Stimulated activated naive CD8-positive, alpha-beta T cell treated with anti-CD3 and anti-CD28 coated beads, Interleukin-15, Interleukin-2, amounts not matched to agents 100 ng/mL and 50 ng/mL, for 24 hours (primary cell): ENCODE measurements around the gene PDE2A.
"Not testable (repeated sequence)": the region's sequence is repeated elsewhere in the genome, so short reads cannot be mapped to it uniquely, and the experiment has no call there.

Experiments
- H3K27ac Mint-ChIP-seq: one replicate; pipeline ENCODE4 v1.8.0; 2021; ENCODE audit warnings: mild to moderate bottlenecking, mixed read lengths
- H3K27me3 Mint-ChIP-seq: one replicate; pipeline ENCODE4 v1.8.0; 2021; ENCODE audit warnings: mixed read lengths
- H3K36me3 Mint-ChIP-seq: one replicate; pipeline ENCODE4 v1.8.0; 2021; ENCODE audit warnings: low read depth, mixed read lengths
- H3K4me1 Mint-ChIP-seq: one replicate; pipeline ENCODE4 v1.8.0; 2021; ENCODE audit warnings: low read depth, mixed read lengths
- H3K4me3 Mint-ChIP-seq: one replicate; pipeline ENCODE4 v1.8.0; 2021; ENCODE audit warnings: mild to moderate bottlenecking, mixed read lengths
- H3K9me3 Mint-ChIP-seq: one replicate; pipeline ENCODE4 v1.8.0; 2021; ENCODE audit warnings: mixed read lengths

The PDE2A gene

GRCh38 chr11:72574548-72575460 is 99.4 kb downstream of the PDE2A start:
- Mint-ChIP-seq H3K4me1 (peaks cover 4% of the 10 kb centered on the region), H3K27ac (no peak overlapping the region), H3K4me3 (no peak overlapping the region), H3K36me3 (no peaks in the 10 kb centered on the region), H3K9me3 (no peaks in the 10 kb centered on the region), H3K27me3 (peaks cover 10% of the 10 kb centered on the region)

- Mint-ChIP-seq H3K4me1 (peaks cover 4% of the 10 kb centered on the region), H3K27me3 (peaks cover 10% of the 10 kb centered on the region), H3K9me3 (no peaks in the 10 kb centered on the region), H3K36me3 (no peaks in the 10 kb centered on the region), H3K4me3 (no peak overlapping the region), H3K27ac (no peak overlapping the region)
These were observed 100.3 kb downstream of the PDE2A start for GRCh38 chr11:72573855-72574445.

GRCh38 chr11:72573072-72573854 is 101.0 kb downstream of the PDE2A start:
- Mint-ChIP-seq H3K4me3 (no peak overlapping the region), H3K27me3 (peaks cover 10% of the 10 kb centered on the region), H3K4me1 (peaks cover 4% of the 10 kb centered on the region), H3K36me3 (no peaks in the 10 kb centered on the region), H3K9me3 (no peaks in the 10 kb centered on the region), H3K27ac (no peak overlapping the region)

- H3K4me1 Mint-ChIP-seq, H3K36me3 Mint-ChIP-seq, H3K4me3 Mint-ChIP-seq, H3K27ac Mint-ChIP-seq, H3K9me3 Mint-ChIP-seq: not testable (repeated sequence)
- H3K27me3 Mint-ChIP-seq, result peaks cover 10% of the 10 kb centered on the region
These were observed 101.7 kb downstream of the PDE2A start for GRCh38 chr11:72572540-72572939.

- Mint-ChIP-seq H3K9me3 (no peaks in the 10 kb centered on the region), H3K27ac (no peak overlapping the region), H3K4me1 (peaks cover 4% of the 10 kb centered on the region), H3K36me3 (no peaks in the 10 kb centered on the region), H3K27me3 (peaks cover 10% of the 10 kb centered on the region), H3K4me3 (no peak overlapping the region)
These were observed 103.1 kb downstream of the PDE2A start for GRCh38 chr11:72570893-72571661.

- Mint-ChIP-seq H3K4me3 (no peak overlapping the region), H3K27ac (no peak overlapping the region), H3K27me3 (peaks cover 10% of the 10 kb centered on the region), H3K36me3 (no peaks in the 10 kb centered on the region), H3K9me3 (no peaks in the 10 kb centered on the region), H3K4me1 (peaks cover 4% of the 10 kb centered on the region)
These were observed 104.0 kb downstream of the PDE2A start for GRCh38 chr11:72569966-72570892.

GRCh38 chr11:72568861-72569260 is 105.4 kb downstream of the PDE2A start:
- Mint-ChIP-seq H3K9me3 (no peaks in the 10 kb centered on the region), H3K36me3 (no peaks in the 10 kb centered on the region), H3K4me1 (peaks cover 4% of the 10 kb centered on the region), H3K27ac (no peak overlapping the region), H3K4me3 (no peak overlapping the region), H3K27me3 (peaks cover 3% of the 10 kb centered on the region)

- no peaks in the 10 kb centered on the region for H3K36me3 Mint-ChIP-seq
- no peaks in the 10 kb centered on the region for H3K4me1 Mint-ChIP-seq
- no peak overlapping the region for H3K4me3 Mint-ChIP-seq
- H3K9me3 Mint-ChIP-seq, result no peaks in the 10 kb centered on the region
- H3K27me3 Mint-ChIP-seq, result no peaks in the 10 kb centered on the region
- no peak overlapping the region for H3K27ac Mint-ChIP-seq
These were observed 111.8 kb downstream of the PDE2A start for GRCh38 chr11:72562431-72562830.

- no peaks in the 10 kb centered on the region for H3K27me3 Mint-ChIP-seq
- H3K4me3 Mint-ChIP-seq, result no peak overlapping the region
- no peaks in the 10 kb centered on the region for H3K9me3 Mint-ChIP-seq
- no peaks in the 10 kb centered on the region for H3K36me3 Mint-ChIP-seq
- H3K27ac Mint-ChIP-seq, result no peak overlapping the region
- no peaks in the 10 kb centered on the region for H3K4me1 Mint-ChIP-seq
These were observed 112.4 kb downstream of the PDE2A start for GRCh38 chr11:72561856-72562255.

- H3K4me1 Mint-ChIP-seq, H3K9me3 Mint-ChIP-seq, H3K27me3 Mint-ChIP-seq, H3K27ac Mint-ChIP-seq, H3K36me3 Mint-ChIP-seq, H3K4me3 Mint-ChIP-seq: not testable (repeated sequence)
These were observed 113.4 kb downstream of the PDE2A start for GRCh38 chr11:72560864-72561263.

- Mint-ChIP-seq H3K4me3 (no peak overlapping the region), H3K36me3 (no peaks in the 10 kb centered on the region), H3K4me1 (no peaks in the 10 kb centered on the region), H3K27me3 (peaks cover 18% of the 10 kb centered on the region), H3K27ac (no peak overlapping the region), H3K9me3 (no peaks in the 10 kb centered on the region)
These were observed 117.8 kb downstream of the PDE2A start for GRCh38 chr11:72556433-72556832.

- H3K36me3 Mint-ChIP-seq, H3K27ac Mint-ChIP-seq, H3K4me3 Mint-ChIP-seq, H3K4me1 Mint-ChIP-seq, H3K9me3 Mint-ChIP-seq: not testable (repeated sequence)
- H3K27me3 Mint-ChIP-seq, result peaks cover 18% of the 10 kb centered on the region
These were observed 119.2 kb downstream of the PDE2A start for GRCh38 chr11:72555014-72555522.

- no peaks in the 10 kb centered on the region for H3K36me3 Mint-ChIP-seq
- no peaks in the 10 kb centered on the region for H3K9me3 Mint-ChIP-seq
- peaks cover 18% of the 10 kb centered on the region for H3K27me3 Mint-ChIP-seq
- no peaks in the 10 kb centered on the region for H3K4me1 Mint-ChIP-seq
- no peak overlapping the region for H3K27ac Mint-ChIP-seq
- no peak overlapping the region for H3K4me3 Mint-ChIP-seq
These were observed 120.5 kb downstream of the PDE2A start for GRCh38 chr11:72553706-72554105.
